ENCODE measurements around the gene CAMKK1.

The CAMKK1 gene

DNA sequence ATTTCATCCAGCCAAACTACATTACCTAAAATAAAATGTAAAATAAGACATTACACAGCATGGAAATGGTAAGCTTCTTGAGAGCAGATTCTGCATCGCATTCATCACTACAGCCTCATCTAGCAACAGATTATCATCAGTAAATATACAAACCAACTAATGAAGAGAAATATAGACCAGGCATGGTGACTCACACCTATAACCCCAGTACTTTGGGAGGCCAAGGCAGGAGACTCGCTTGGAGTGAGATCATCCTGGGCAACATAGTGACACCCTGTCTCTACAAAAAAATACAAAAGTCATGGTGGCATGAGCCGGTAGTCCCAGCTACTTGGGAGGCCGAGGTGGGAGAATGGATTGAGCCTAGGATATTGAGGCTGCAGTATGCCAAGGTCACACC, 66.7 kb downstream of the CAMKK1 start:
- TF ChIP-seq Cebpa-rat (IDR thresholded peaks at IDR 0.05), result no peak
- Histone ChIP-seq H3K27ac (peak overlapping the region in 1 of 11 experiments; percentile 3; a peak in 1 of 22 replicates), H3K4me1 (peaks cover 0 to 26% (median 13%) of the 10 kb centered on the region in 10 experiments; a peak in 11 of 20 replicates), H3K4me3 (no peak overlapping the region), H3K9me3 (replicated peaks in 1 of 11) (no peaks in the 10 kb centered on the region), H3K4me2 (no peak overlapping the region), H3K9ac (0 out of 22 replicates have a peak overlapping the region, but pooled peaks of 1 of the 11 experiments have one; percentile 2), H4K20me1 (peaks cover 0 to 34% (median 20%) of the 10 kb centered on the region in 11 experiments; a peak in 18 of 22 replicates), H3K27me3 (no peaks in the 10 kb centered on the region), H3K36me3 (peaks cover 88 to 99% (median 95%) of the 10 kb centered on the region in 11 experiments)

DNA sequence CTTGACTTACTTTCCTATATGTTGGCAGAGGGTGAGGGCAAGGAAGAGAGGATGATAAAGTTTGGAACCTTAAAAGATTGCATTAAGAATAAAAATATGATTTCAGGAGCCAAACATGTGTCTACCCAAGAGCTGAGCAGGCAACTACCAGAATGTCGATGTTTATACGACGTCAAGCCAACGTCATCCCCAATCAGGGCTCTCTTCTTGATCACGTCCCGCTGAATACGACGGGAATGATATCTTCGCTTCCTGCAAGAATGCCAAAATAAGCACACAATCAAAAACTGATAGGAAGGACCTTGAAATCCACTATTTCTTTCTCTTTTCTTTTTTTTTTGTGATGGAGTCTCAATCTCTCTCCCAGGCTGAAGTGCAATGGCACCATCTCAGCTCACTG, 71.8 kb downstream of the CAMKK1 start:
- no peak overlapping the region for H3K4me2 ChIP-seq

DNA sequence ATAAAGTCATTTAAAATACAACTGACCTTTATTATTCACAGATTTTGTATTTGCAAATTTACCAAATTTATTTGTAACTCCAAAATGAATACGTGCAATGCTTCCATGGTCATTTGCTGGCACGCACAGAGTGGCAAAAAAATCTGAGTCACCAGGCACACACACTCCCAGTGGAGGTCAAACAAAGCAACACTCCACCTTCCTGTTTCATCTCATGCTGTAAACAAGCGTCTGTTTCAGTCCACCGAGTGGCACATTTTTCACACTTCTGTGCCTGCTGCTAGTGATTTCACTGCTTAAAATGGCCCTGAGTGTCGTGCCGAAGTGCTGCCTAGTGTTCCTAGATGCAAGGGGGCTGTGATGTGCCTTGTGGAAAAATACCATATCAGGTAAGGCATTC, 74.1 kb downstream of the CAMKK1 start:
- no peak for TF ChIP-seq Cebpa-rat (IDR thresholded peaks at IDR 0.05)
- peak overlapping the region; percentile 3 to 60 (median 49); a peak in 16 of 22 replicates for H3K9ac ChIP-seq
- peaks cover 24 to 44% (median 36%) of the 10 kb centered on the region in 10 experiments for H3K4me1 ChIP-seq
- H4K20me1 ChIP-seq, result no peaks in the 10 kb centered on the region
- peaks cover 82 to 98% (median 90%) of the 10 kb centered on the region in 11 experiments for H3K36me3 ChIP-seq
- H3K27ac ChIP-seq, result peak overlapping the region in 10 of 11 experiments; percentile 32 to 79 (median 72); a peak in 20 of 22 replicates
- peak overlapping the region; percentile 39 to 74 (median 57) for H3K4me2 ChIP-seq
- H3K9me3 ChIP-seq (replicated peaks in 1 of 11), result no peaks in the 10 kb centered on the region
- H3K4me3 ChIP-seq, result no peak overlapping the region
- H3K27me3 ChIP-seq, result no peaks in the 10 kb centered on the region

More for the DNA sequence above, 71.8 kb downstream of the CAMKK1 start:
- Histone ChIP-seq H4K20me1 (peaks cover 0 to 3% (median 0%) of the 10 kb centered on the region in 11 experiments; a peak in 1 of 22 replicates), H3K27ac (no peak overlapping the region), H3K9me3 (replicated peaks in 1 of 11) (no peaks in the 10 kb centered on the region), H3K27me3 (no peaks in the 10 kb centered on the region), H3K4me1 (peaks cover 24 to 39% (median 33%) of the 10 kb centered on the region in 10 experiments), H3K9ac (no peak overlapping the region), H3K4me3 (no peak overlapping the region), H3K36me3 (peaks cover 82 to 98% (median 91%) of the 10 kb centered on the region in 11 experiments)
- no peak for TF ChIP-seq Cebpa-rat (IDR thresholded peaks at IDR 0.05)

DNA sequence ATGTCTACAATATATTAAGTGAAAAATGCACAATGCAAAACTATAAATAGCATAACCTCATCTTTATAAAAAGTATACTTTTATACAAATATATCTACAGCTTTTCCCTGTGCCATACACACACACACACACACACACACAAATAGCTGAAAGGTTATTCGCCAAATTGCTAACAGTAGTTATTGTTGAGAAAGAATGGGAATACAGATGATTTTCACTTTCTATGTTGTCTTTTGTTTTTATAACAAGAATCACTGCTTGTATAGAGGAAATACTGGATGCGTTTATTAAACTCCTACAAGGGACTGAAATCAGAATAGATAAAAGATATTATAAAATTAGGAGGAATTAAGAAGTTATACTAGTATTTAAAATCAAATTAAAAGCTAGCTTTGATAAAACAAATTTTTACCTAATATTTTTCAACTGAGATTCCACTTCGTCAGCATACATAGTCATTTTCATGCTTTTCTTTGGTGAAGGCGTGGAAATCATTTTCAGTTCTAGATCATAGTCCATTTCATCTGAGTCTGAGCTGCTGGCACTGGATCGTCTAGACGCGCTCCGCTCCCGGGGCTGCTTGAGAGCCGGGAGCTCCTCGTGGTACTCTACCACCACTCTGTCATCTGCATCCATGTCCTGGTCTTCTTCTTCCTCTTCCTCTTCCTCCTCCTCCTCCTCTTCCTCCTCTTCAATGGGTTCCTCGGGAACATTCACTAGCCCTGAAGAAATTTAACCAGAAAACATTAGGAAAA, 74.8 kb downstream of the CAMKK1 start:
- Histone ChIP-seq H3K36me3 (peaks cover 82 to 98% (median 90%) of the 10 kb centered on the region in 11 experiments), H3K4me1 (peaks cover 24 to 44% (median 36%) of the 10 kb centered on the region in 10 experiments), H3K27me3 (no peaks in the 10 kb centered on the region), H3K4me3 (no peak overlapping the region), H3K9ac (peak overlapping the region in 5 of 11 experiments; percentile 3 to 59 (median 49); a peak in 3 of 22 replicates), H3K9me3 (replicated peaks in 1 of 11) (no peaks in the 10 kb centered on the region), H3K4me2 (peak overlapping the region; percentile 39 to 74 (median 57); a peak in 21 of 22 replicates), H4K20me1 (peaks cover 0 to 4% (median 0%) of the 10 kb centered on the region in 11 experiments; a peak in 1 of 22 replicates), H3K27ac (peak overlapping the region in 9 of 11 experiments; percentile 45 to 79 (median 72); a peak in 14 of 22 replicates)
- no peak for TF ChIP-seq Cebpa-rat (IDR thresholded peaks at IDR 0.05)

DNA sequence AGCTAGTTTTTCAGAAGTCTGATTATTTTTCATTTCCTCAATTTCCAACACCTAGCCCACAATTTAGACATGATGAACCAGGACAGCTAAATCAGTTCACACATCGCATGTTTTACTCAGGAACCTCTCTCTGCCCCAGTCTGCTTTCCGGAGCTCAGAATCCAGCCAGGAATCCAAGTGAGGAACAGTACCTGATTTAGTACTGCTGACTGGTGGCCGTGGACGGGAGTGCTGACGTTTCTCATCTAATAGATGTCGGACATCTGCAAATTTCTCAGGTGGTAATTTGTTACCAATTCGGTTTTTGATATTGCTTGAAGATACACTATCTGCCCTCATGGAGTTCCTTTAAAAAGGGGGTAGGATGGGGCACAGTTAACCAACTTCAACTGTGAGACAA, 76.9 kb downstream of the CAMKK1 start:
- Histone ChIP-seq H3K4me2 (peak overlapping the region in 8 of 11 experiments; percentile 63 to 79 (median 72); a peak in 13 of 22 replicates), H3K9me3 (replicated peaks in 1 of 11) (no peaks in the 10 kb centered on the region), H3K4me1 (peaks cover 24 to 51% (median 43%) of the 10 kb centered on the region in 10 experiments), H3K36me3 (peaks cover 83 to 98% (median 90%) of the 10 kb centered on the region in 11 experiments), H3K4me3 (no peak overlapping the region), H3K27me3 (no peaks in the 10 kb centered on the region), H3K9ac (peak overlapping the region in 3 of 11 experiments; percentile 31 to 57 (median 50); a peak in 3 of 22 replicates), H3K27ac (peak overlapping the region in 6 of 11 experiments; percentile 48 to 61 (median 54); a peak in 9 of 22 replicates), H4K20me1 (peaks cover 0 to 11% (median 0%) of the 10 kb centered on the region in 11 experiments; a peak in 3 of 22 replicates)
- no peak for TF ChIP-seq Cebpa-rat (IDR thresholded peaks at IDR 0.05)

DNA sequence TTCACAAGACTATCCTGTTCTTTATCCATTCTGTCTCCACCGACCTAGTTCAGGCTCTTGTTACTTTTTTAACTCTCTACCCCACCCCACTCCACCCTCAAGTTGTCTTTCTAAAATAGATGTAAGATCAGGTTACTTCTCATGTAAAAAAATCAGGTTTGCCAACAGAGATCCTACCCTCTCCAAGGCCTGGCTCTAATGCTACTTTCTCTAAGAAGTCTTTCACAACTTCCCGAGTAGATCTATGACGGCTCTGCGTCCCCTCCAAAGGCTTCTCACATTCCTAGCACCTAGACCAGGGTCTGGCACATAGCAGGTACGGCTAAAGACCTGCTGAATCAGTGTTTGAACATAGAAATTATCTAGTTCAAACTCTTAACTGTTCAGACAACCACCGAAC, 77.7 kb downstream of the CAMKK1 start:
- Histone ChIP-seq H3K27me3 (no peaks in the 10 kb centered on the region), H3K27ac (no peak overlapping the region; a peak in 1 of 22 replicates), H3K4me1 (peaks cover 24 to 59% (median 51%) of the 10 kb centered on the region in 10 experiments), H3K4me2 (no peak overlapping the region), H3K36me3 (peaks cover 83 to 98% (median 89%) of the 10 kb centered on the region in 11 experiments), H3K4me3 (no peak overlapping the region), H4K20me1 (peaks cover 0 to 19% (median 0%) of the 10 kb centered on the region in 11 experiments; a peak in 6 of 22 replicates), H3K9ac (peak overlapping the region in 3 of 11 experiments; percentile 30 to 38 (median 38); a peak in 2 of 22 replicates), H3K9me3 (replicated peaks in 1 of 11) (no peaks in the 10 kb centered on the region)
- no peak for TF ChIP-seq Cebpa-rat (IDR thresholded peaks at IDR 0.05)

DNA sequence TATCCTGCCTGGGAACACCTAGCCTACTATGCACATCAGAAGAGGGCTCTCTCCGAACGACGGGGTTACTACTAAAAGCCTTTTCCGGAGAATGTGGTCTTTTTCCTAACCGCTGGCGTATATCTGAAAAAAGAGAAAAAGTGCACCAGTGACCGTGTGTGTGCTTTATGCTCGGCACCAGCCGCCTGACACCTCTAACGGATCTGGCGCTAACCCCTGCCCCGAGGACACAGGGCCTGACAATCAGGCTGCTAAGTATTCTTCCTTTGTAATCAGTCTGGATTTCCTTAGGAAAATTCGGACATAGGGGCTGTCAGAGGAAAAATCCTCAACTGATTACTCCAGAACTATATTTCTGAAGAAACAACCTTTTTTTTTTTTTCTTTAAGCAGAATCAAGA, 78.5 kb downstream of the CAMKK1 start:
- Histone ChIP-seq H3K36me3 (peaks cover 85 to 98% (median 90%) of the 10 kb centered on the region in 11 experiments), H3K4me1 (peaks cover 23 to 58% (median 52%) of the 10 kb centered on the region in 10 experiments), H3K4me2 (no peak overlapping the region), H4K20me1 (peaks cover 0 to 23% (median 0%) of the 10 kb centered on the region in 11 experiments; a peak in 6 of 22 replicates), H3K9me3 (replicated peaks in 1 of 11) (no peaks in the 10 kb centered on the region), H3K27me3 (no peaks in the 10 kb centered on the region), H3K4me3 (no peak overlapping the region), H3K9ac (no peak overlapping the region), H3K27ac (no peak overlapping the region)
- no peak for TF ChIP-seq Cebpa-rat (IDR thresholded peaks at IDR 0.05)

DNA sequence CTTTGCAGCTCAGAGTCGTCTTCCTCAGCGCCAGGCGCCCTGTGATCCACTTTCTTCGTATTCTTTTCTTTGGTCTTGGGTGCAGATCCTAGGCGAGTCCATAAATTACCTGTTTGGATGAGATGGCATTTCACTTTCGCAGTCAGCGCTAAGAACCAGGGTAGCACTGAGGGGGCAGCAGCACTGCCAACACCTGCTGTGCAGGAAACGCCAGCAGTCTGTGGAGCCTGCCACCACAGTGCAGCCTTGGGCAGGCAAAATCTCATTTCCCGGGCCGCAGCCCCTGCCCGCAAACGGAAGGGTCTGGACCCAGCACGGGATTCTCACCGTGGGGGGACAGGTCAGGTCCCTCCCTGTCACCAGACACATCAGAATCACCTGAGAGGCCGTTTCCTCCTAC, 79.7 kb downstream of the CAMKK1 start:
- Histone ChIP-seq H3K4me1 (peaks cover 11 to 47% (median 40%) of the 10 kb centered on the region in 10 experiments), H4K20me1 (peaks cover 0 to 23% (median 0%) of the 10 kb centered on the region in 11 experiments; a peak in 6 of 22 replicates), H3K4me3 (no peak overlapping the region), H3K9ac (no peak overlapping the region), H3K36me3 (peaks cover 89 to 100% (median 95%) of the 10 kb centered on the region in 11 experiments), H3K9me3 (replicated peaks in 1 of 11) (no peaks in the 10 kb centered on the region), H3K27me3 (no peaks in the 10 kb centered on the region), H3K27ac (no peak overlapping the region), H3K4me2 (no peak overlapping the region)
- no peak for TF ChIP-seq Cebpa-rat (IDR thresholded peaks at IDR 0.05)

DNA sequence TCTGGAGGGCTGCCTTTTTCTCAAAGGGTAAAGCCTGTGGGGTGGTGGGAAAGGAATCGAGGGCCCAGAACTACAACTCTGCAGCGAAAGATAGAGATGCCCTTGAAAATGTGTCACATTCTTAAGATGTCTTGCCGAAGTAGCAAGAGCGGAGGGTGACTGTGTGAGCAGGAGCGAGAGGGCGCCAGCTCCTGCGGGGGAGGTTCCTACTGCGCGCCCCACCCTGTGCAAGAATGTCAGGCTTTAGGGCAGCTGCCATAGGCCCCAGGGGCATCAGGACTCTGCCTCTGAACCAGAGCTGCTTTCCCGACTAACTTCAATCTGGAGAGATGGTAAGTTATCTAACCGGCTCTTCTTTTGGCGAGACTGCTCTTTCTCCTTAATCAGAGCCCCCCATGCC, 80.1 kb downstream of the CAMKK1 start:
- Histone ChIP-seq H3K4me1 (peaks cover 10 to 43% (median 36%) of the 10 kb centered on the region in 10 experiments), H3K4me3 (no peak overlapping the region), H3K36me3 (peaks cover 89 to 100% (median 95%) of the 10 kb centered on the region in 11 experiments), H3K27me3 (no peaks in the 10 kb centered on the region), H3K9ac (0 out of 22 replicates have a peak overlapping the region, but pooled peaks of 1 of the 11 experiments have one; percentile 7), H4K20me1 (peaks cover 0 to 23% (median 0%) of the 10 kb centered on the region in 11 experiments; a peak in 6 of 22 replicates), H3K27ac (no peak overlapping the region), H3K9me3 (replicated peaks in 1 of 11) (no peaks in the 10 kb centered on the region), H3K4me2 (no peak overlapping the region)
- no peak for TF ChIP-seq Cebpa-rat (IDR thresholded peaks at IDR 0.05)

All from BLaER1 treated with 17β-estradiol and CSF1 and Interleukin-3, amounts not matched to agents 10 nM and 100 nM (cell line).